Activated CD8-positive, alpha-beta memory T cell treated with anti-CD3 and anti-CD28 coated beads for 24 hours (primary cell): ENCODE measurements around the gene TNFSF15.

Experiments
- DNase-seq: peaks from one replicate; pipeline ENCODE4 v3.0.0-alpha.2; 2020

TNFSF15 gene

GRCh38 chr9:114824110-114824509, 18.3 kb upstream of the TNFSF15 start:
- no peak for DNase-seq

DNA sequence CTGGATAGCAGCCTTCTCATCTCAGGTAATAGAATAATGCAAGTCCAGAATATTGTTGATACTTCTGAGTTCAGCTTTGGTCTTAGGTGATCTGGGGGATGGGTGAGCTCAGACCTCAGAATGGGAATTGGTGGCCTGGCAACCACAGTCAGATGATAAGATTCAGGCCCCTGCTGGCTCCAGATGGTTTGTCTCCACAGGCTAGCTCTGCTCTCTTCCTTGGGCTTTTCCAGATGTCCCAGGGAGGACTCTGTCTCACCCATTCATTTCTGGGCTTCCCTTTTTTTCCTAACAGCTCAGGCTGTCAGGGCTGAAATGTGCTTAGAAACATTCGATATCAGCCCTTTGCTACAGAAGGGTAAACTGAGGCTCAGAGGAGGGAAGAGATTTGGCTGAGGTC, 17.6 kb upstream of the TNFSF15 start:
- DNase-seq: no peak

GRCh38 chr9:114822708-114823107, 16.9 kb upstream of the TNFSF15 start:
- DNase-seq: no peak

- DNase-seq: no peak
These were observed 15.1 kb upstream of the TNFSF15 start for GRCh38 chr9:114820776-114821501.

- DNase-seq: no peak
These were observed 12.3 kb upstream of the TNFSF15 start for GRCh38 chr9:114818178-114818577.

- no peak for DNase-seq
These were observed 8.0 kb upstream of the TNFSF15 start for GRCh38 chr9:114813717-114814418.

DNA sequence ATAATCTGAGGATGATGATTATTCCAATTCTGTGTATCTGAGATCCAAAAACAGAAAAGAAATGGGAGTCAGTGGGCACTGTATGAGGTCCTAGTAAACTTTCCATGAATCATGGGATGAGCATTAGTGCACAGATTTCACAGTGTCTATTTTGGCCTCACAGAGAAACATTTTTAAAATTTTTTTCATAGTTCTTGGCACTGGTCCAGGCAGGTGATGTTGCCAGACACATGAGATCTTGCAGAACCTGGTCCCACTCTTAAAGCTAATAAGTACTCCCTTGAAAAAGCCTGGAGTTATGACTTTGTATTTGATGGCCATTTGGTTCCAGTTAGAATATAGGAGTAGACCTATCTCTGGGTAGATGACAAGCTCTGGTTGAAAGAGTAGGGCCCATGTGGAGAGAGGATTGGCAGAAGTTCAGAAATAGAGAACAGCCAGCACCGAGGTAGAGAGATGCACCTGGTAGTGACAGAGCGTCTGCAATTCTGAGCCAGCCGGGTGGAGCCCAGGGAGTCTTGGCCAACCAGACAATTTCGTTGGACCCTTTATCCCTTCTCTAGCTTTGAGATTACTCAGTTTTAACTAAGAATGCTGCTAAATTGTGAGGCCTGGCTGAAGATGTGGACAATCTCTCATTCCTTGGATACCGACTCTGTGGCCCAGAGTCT, 6.3 kb upstream of the TNFSF15 start:
- DNase-seq: no peak

DNA sequence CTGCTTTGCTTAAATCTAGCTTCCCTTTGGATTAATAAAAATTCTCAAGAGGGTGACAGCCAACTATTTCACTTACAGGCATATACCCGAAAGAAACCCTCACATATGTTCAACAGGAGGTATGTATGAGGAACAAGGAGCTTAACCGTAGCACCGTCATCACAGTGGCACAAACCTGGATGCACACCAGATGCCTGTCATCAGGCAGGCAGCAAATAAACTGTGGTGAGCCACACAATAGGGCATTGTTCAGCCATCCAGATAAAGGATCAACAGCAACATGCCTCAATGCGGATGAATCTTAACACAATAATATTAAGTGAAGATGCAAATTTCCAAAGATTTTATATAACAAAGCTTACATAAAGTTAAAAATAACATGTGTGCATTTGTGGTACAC, 5.5 kb upstream of the TNFSF15 start:
- DNase-seq: no peak

DNA sequence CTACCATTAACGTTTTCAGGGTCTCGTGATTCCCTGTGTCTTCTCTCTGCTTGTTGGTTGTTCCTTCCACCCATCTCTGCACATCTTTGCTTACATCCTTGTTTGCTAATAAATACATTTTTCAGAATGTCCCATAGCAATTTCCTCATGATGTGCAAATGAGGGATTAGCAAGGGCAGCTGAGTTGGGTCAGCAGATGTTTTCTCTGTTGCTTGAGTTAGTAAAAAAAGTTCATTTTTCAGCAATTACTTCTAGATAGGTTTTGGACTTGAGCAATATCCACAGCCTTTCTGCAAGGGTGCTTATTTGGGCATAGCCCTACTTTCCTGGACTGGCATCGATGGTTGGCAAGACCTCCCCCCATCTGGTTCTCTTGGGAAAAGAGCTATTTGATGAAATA, 4.8 kb upstream of the TNFSF15 start:
- DNase-seq: no peak

DNA sequence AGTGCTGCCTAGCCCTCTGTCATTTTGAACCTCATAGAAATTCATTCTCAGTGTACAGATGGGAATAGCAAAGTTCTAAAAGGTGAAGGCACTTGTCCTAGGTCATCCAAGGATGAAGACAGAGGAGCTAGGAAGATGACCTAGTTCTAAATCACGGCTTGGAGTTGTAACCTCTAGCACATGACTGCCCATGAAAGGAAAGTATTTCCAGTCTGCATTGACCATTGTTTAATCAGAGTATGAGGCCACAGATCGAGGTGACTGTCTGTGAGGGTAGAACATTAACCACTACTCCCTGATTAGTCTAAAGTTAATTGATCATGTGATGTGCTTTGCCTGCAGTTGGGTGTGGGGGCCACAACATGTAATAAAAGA, 674 bp upstream of the TNFSF15 start:
- no peak for DNase-seq

DNA sequence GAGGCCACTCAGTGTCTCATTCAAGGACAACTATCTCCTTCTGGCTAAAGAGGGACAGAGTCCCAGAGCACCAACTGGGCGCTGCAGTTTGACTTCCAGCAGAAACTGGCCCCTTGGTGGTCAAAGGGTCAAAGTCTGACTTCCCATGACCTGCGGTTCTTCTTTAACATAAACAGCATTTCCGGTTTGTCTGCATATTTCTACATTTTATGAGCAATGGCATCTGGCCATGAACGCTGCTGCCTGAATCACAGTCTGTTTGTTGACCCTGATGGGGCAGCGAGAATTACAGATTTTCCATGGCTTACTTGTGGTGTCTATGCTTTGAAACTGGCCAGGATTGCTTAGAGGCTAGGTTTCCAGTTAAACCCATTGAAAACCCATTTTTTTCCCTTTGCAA, 1.3 kb downstream of the TNFSF15 start:
- no peak for DNase-seq

DNA sequence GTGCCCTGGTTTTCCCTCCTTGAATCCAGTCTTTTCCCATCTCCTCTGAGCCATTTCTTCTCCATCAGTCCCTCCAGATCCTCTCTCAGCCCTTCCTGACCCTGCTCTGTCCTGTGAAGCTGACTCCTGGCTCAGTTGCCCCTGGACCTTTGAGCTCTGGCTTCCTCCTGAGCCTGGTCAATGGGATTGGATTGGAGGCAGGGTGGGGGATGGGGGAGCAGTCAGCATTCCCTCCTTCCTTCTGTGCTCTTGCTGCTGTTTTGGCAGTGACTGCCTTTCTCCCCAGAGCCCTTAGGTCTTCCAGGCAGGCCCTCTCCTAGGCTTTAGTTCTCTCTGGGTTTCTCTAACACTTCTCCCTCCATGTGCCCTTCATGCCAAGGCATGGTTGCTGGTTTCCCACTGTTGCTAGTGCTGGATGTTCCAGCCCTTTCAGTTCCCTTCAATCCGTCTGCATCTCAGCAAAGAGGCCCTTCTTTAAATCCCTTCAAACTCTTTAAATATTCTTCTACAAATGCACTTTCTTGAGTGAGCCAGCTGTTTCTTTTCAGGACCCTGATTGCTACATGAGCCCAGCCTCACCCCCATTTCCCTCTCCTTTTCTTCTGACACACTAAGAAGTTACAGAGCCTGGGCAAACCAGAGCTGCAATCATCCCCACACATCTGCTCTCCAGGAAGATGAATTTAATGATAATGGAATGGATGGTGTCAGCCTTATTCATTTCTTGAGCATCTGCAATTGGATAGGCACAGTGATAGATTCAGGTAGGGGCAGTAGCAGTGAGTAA, 2.2 kb downstream of the TNFSF15 start:
- DNase-seq: no peak

DNA sequence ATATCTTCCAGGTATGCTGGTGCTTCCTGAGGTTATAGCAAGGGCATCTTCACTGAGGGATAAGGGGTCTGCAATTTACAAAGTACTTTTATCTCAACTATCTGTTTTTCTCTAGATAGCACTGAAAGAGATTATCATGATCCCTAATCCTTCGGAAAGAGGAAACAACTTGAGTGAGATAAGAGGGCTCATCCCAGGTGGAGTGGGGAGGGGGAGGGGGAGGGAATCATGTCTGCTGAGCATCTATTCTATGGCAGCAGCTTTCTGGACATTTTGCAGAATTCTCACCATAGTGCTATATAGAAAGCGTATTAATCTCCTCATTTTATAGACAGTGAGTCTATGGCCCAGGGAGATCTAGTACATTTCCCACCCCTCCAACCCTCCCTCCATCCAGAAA, 5.9 kb downstream of the TNFSF15 start:
- no peak for DNase-seq

GRCh38 chr9:114799441-114799840, 6.4 kb downstream of the TNFSF15 start:
- no peak for DNase-seq

DNA sequence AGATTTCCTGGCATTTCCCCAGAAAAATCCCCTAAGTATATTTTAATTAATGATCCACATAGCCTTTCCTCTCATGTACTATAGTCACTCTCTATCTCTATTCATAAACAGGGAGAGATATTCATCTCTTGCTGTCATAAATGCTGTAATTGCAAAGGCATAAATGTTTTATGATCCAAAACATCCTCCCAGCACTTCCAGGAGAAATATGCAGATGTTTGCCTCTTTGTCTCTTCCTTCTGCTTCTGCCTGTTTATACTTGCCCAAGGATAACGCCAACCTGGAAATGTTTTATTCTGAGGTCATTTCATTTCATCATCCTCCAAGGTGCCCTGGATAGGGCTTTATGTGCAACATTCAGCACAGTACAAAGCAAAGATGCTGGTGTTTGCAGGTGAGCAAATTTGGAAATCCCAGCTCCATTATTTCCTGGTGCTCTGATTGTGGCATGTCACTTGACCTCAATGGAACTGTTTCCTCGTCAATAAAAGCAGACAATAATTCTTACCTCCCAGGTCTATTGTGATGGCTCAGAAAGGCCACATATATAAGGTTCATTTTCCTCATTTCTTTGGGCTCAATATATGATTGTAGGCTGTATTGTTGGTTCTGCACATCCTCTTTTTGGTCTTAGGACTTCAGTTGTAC, 6.9 kb downstream of the TNFSF15 start:
- no peak for DNase-seq

DNA sequence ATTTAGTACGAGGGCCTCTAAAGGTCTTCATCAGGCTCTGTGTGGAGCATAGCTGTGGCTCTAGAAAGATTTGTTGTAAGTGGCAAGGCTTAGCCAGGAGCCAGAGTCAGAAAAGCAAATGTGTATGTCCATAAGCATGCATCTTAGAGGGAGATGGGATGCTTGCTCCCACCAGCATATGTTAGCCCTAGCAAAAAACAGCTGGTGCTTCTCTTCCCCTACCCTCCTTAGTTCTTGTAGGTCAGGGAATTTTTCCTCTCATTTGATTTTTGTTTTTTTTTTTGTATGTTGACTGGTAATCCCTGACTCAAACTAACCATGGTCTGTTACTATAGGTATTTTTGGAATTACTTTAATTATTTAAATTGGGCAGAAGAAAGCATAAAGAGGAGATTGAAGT, 7.7 kb downstream of the TNFSF15 start:
- no peak for DNase-seq

GRCh38 chr9:114792396-114792795, 13.4 kb downstream of the TNFSF15 start:
- no peak for DNase-seq

DNA sequence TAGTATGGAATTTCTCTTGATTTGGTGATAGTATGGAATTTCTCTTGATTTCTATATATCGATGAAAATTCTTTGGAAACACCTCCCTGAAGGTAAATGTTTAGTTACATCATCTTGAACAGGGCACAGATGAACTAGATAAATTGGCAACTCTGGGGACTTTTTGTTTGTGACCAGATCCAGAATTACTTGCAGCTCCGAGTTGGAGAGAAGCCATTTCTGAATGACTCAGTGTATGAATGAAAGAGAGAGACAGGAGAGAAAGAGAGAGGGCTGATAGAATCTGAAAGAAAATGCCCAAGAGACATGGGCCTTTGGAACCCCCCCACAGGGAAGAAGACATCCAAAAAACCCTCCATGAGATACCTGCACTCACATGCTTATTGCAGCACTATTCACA, 14.1 kb downstream of the TNFSF15 start:
- no peak for DNase-seq

DNA sequence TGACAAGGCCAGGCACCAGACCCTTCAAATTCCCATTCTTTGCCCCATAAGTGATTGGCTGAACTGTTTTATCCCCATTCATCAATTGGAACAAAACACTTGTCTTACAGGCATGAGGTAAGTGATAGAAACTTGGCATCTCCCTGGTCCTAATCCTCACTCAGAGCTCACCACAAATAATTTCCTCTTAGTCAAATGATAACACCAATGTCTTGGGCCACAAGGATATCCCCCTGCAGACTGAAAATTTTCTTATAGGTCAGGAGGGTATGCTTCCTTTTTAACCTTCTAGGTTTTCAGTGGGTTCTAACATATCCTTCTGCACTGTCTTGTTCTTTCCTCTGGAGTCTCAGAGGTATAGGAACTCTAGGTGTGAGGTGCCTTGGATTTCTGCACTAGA, 14.5 kb downstream of the TNFSF15 start:
- DNase-seq: no peak

GRCh38 chr9:114790521-114790920, 15.3 kb downstream of the TNFSF15 start:
- DNase-seq: no peak

- no peak for DNase-seq
These were observed 16.8 kb downstream of the TNFSF15 start for GRCh38 chr9:114789006-114789405.

- no peak for DNase-seq
These were observed 17.9 kb downstream of the TNFSF15 start for GRCh38 chr9:114787781-114788498.
